IPS DF 19.7 (cell line): ENCODE measurements around the gene AOPEP.

Experiments
- DNase-seq: peaks from one replicate; pipeline ENCODE4 v3.0.0-alpha.2; 2013; ENCODE audit warnings: low read depth, low spot score

The AOPEP gene

GRCh38 chr9:95132366-95133324, 406.1 kb downstream of the AOPEP start:
- no peak for DNase-seq

DNA sequence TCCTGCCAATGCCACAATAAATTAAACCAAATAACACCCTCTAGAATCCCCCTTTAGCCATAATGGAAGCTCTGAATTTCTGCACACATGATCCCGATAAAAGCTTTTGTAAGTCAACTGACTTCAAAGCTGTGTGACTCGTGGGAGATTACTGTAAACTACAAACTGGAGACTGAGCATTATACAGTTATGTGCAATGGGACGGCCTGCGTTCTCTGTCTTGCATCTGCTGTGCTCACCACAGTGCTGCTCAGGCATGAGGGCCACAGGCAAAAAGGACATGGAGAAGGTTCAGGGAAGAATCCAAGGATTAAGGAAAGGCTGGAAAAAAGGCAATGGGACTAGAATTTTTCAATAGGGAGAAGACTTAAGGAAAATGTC, 406.8 kb downstream of the AOPEP start:
- DNase-seq = no peak

DNA sequence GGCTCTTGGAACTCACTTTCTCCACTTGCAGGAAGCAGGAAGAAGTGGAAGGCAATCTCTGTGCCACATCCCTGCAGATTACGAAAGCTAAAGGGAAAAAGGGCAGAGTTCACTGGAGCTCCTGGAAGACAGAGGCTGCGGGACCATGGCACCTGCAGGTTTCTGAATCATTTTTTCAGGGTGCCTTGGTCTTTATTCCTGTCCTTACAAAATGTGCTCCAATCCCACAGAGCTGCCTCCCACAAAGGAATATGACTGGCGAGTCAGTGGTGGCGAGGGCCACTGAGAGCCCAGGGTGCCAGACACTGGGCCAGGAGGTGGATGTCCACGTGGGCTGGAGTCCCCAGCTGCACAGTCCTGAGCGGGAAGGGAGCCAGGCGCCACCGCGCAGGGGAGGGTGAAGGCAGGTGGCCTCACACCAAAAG, 408.0 kb downstream of the AOPEP start:
- DNase-seq = no peak

- DNase-seq = no peak
Measured at GRCh38 chr9:95135756-95136155, 409.3 kb downstream of the AOPEP start.
